Activated T-cell treated with anti-CD3 and anti-CD28 coated beads, Interleukin-2, amount 50 U/mL, for 48 hours (primary cell): ENCODE data around the gene EPHA7.

Experiments
- DNase-seq, 2 experiments: peaks; one replicate each; pipeline ENCODE4 v3.0.0-alpha.2; 2020

Gene EPHA7

DNA sequence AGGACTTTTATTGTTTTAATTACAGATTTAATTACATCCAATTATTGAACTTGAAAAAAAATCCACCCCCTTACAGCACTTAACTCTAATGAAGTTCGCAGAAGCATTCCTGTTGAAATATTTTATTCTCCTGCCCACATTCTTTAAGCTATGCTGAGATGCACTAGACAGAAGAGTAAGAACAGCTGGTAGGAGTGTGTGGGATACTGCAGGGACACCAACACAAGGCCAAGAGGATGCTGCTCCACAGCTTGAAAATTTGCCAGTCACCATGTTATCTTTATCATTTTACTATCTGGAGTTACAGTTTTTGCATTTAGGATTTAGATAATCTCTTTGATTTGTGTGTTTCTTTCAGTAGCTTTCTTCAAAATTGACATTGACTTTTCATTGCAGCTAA, 180.7 kb downstream of the EPHA7 start:
- no peak for DNase-seq

DNA sequence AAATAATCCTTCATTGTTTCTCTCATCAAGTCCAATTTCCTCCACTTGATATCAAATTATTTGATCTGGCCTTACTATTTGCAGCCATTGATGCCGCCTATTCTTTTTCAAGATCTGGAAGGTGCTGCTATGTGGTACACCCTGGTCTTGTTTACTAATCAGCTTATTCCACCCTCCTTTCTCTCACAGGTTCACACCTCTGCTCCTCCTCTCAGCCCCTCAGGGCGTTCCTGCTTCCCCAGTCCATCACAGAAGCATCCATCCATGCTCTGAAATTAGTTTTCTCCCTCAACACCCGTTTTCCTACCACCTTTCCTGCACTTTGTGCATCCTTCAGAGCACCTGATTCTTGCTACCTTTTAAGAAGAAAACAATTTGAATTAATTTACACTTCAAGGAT, 183.6 kb downstream of the EPHA7 start:
- DNase-seq = no peak

DNA sequence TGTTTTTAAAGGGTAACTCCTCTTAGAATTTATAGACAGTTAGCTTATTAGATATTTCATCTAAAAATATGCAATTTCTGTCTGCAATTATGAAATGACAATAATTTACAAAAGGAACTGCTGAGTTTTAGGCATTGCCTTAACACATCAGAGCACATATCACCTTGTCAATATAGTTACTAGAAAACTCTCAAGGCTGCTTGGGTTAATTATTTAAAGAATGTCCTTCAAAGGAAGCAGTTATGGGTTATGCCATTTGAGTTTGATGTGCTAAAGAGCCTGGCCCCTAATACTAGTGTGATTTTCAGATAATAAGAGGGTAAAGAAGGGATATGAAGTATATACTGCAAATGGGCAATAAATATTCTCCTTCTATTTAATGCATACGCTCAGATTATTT, 192.5 kb downstream of the EPHA7 start:
- no peak for DNase-seq

DNA sequence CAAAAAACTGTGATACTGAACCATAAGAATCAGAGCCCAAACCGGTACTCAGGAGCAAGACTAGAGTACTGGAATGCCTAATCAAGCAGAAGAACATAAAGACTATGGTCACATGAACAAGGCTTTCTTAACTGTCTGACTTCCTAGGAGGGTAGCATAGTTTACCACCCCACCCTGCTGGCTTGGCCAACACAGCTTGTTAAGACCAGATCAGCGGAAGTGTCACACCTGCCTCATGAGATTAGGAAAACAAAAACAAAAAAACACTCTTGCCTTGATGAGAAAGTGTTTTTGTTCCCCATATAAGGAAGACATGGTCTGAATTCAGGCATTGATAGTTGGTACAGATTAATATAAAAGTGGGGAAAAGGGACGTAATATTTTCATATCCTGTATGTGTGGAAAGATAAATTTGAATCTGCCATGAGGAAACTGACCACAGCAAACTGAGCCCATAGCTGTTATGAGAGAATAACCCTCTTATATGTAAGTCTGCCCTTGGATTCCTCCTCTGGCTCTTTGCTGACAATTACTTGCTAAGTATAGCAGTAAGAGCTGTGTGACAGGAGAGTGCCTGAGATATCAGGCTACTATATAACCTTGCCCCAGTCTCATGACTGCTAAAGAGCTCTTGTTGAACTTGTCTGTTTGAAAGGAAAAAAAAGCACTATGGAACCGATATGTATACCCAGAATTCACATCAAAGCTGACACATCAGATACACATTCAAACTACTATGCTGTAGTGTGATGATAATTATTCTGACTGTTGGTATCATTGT, 197.1 kb downstream of the EPHA7 start:
- no peak for DNase-seq

DNA sequence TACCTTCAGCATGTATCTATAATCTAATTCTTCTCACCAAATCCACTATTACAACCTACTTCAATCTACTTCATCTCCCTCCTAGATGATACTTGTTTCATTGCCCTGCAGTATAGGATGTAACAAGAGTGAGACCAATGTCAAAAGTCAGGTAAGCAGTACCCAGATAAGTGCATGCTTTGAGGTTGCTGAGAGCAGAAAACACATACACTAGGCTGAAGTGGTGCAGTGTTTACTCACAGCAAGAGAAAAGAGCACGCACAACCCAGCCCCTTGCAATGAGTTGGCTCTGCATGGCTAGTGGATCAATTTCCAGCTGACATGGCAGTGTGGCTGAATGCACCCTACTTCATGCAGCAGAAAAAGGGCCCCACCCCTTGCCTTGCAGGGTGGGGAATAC, 199.9 kb downstream of the EPHA7 start:
- DNase-seq = no peak

DNA sequence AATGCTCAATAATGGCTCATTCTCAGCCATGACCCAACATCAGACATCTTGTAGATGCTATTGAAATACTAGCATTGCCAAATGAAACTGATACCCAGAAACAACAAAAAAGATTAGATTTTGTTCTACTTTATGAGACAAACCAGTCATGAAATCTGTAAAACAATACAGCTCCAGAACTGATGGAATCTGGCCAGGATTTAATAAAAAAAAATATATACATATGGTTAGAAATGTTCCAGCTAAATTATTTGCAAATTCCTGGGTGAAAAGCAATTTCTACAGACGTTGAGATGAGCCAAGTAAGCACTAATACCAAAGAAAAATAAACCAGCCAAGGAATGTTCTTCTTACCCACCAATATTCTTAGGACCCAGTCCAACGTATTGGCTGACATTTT, 201.3 kb downstream of the EPHA7 start:
- DNase-seq = no peak

DNA sequence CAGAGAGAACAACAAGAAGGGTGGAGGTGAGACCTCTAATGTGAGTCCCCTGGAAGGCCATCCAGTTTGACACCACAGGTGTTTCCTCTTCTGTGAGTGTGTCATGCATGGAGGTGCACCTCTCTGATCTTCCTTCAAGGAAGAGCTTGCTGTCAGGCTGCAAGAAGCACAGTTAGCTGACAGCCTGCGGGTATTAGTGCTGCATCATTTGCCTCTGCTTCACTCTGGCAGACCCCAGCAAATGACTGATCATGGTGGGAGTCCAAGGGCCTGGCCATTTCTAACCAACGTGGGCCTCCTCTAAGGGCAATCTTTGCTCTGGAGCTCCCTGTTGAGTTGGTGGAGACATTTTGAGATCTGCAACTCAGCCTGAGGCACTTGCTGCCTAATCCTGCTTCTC, 206.3 kb downstream of the EPHA7 start:
- DNase-seq = no peak

DNA sequence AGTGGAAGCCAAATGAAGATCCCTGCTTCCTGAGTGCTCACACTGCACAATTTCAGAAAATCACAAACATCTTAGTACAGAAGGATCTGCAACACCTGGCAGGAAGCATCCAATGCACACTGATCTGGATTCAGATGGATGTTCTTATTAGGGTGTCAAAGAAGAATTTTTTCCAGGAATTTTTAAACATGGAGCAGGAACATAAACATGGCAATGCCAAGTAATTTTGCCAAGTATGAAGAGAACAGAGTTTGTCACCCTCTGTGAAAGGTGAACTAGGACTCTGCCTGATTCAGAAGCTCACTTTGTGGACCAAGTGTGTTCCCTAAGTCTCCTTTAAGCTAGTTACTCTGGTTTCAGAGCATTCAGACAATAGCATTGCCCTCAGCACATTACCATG, 208.5 kb downstream of the EPHA7 start:
- DNase-seq = no peak

DNA sequence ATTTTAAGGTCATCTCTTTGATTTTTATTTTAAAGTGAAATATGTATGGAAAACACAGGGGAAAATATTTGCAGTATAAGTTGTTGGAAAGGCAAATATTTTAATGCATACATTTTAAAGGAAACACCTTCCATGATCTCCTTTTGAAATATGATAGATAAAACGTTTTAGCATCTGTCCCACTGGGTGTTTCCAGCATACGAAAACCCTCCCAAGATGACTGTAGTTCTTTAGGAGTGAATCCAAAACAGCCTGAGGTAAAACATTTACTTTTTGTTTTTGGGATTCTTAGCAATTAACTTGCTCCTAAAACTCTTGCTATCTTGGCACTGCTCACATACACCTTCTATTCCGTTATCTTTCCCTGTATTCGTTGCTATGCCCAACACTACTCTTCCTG, 210.0 kb downstream of the EPHA7 start:
- no peak for DNase-seq

DNA sequence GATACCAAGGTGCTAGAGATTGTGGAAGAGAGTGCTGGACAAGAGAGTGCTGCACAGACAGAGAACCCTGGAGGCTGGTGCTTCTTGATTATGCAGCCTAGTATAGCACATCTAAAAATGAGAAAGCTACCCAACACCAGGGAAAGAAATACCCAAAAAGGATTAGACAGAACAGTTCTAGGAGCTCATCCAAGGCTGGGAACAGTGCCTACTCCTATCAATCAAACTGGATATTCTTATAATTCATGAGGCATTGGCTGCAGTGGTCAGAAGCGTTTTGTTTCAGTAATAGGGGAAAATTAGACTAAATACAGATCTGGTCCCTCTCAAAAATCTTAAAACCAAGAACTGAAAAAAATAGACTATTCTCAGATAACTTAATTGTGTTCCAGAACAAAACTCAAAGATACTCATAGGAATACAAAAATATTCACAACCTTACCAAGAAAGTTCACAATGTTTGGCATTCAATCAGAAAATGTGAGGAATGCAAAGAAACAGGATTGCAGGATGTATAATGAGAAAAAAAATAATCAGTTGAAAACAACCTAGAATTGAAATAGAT, 222.9 kb downstream of the EPHA7 start:
- no peak for DNase-seq

DNA sequence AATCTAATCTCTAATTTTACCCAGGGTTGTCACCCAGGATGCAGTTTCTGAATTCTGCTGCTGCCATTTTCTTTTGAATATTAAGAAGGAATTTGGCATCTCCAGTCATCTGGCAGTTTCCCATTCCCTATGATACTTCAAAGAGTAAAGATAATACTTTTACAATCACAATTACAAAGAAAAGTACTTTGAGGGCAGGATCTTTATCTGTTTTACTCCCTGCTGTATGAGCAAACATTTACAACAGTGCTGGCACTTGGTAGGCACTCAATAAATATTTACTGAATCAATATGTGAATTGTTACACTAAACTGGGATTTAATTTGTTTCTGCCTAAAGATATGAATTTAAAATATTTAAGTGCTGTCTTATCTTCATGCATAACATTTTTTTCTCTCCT, 224.9 kb downstream of the EPHA7 start:
- no peak for DNase-seq

DNA sequence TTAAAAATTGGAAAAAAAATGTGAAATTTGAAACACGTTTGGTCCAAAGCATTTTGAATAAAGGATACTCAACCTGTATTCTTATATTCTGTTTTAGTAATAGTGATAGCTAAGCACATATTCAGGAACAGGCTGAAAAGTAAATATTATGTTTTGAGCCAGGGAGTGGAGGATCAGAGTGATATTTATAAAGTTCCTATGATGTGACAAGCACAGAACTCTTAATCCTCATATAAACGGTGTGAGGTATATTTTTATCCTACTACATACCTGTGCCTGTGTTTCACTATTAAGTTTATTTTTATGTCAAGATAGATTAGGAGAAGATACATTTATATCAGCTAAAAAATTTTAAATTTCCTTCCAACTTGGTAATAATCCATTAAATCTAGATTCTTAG, 225.5 kb downstream of the EPHA7 start:
- no peak for DNase-seq
